ENCODE measurements around the gene PTH2. TPM values are rescaled to one million over a fixed set of nuclear protein-coding genes. Genes with fewer than 3 reads are reported as not detected.

PTH2 gene
- total and polyA plus RNA-seq, 10 of the 15 experiments (the other 5 are each of a cell fraction or from before 2014, with no cell fraction given), result not detected

DNA sequence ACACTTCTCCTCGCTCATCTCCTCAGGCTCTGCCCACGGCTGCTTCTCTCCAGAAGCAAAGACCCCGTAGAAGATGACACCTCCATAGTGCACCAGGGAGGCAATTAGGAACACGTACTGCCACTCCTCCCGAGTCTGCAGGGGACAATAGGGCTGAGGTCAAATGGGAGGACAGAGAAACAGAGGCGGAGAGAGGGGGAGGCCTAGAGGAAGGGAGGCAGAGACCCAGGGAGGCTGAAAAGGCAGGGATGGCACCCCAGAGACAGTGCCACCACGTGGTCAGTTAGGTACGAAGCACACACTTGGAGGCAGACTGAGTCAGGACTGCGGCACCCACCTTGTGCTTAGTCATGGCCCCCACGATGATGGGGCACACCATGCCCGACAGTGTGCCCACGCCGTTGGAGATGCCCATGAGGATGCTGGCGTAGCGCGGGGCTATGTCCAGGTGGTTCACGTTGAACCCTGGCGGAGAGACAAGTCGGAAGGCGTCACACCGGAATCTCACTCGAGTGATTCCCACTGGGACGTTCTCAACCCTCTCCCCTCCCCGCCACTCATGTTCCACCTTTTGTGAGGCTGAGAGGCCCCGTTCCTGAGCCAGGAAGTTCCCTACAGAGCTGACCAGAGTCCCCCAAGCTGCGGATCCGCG is 7.6 kb upstream of the PTH2 start:
- WGBS (ENCODE audit: insufficient coverage, insufficient replicate concordance, low lambda C conversion rate, missing lambda C conversion rate), result 48% methylated on average over 24 of the region's 28 CpGs
- in situ Hi-C loops (cut with MboI) (no loop called here), intact Hi-C loops (cut with micrococcal nuclease; ENCODE audit: unreplicated experiment) (loop anchor here (1.0 kb wide), 1 partner anchor 39 kb away; no protein-coding TSS in a partner anchor)
- Histone ChIP-seq H3K9ac (ENCODE audit: control insufficient read depth, insufficient read depth, low read length) (no peak overlapping the region), H3K4me2 (ENCODE audit: control insufficient read depth, insufficient read depth) (no peak overlapping the region), H3K79me2 (ENCODE audit: control insufficient read depth, insufficient read depth, low read length) (no peaks in the 10 kb centered on the region), H3K9me3 (replicated peaks; ENCODE audit: control insufficient read depth, insufficient read depth, low read length) (no peaks in the 10 kb centered on the region), H3K4me3 (no peak overlapping the region), H3K27me3 (replicated peaks in 1 of 2; ENCODE audit: control insufficient read depth in 2 of 2, insufficient read depth in 2 of 2, low read length in 1 of 2) (peaks cover 8 to 18% of the 10 kb centered on the region in 2 experiments), H4K20me1 (ENCODE audit: control insufficient read depth, insufficient read depth) (no peaks in the 10 kb centered on the region), H3K36me3 (ENCODE audit: control insufficient read depth in 2 of 2, insufficient read depth in 2 of 2, low read length in 1 of 2) (no peaks in the 10 kb centered on the region), H3K27ac (ENCODE audit: control insufficient read depth, insufficient read depth) (no peak overlapping the region), H2AFZ (ENCODE audit: control insufficient read depth, low read depth, low read length) (no peak overlapping the region), H3K4me1 (ENCODE audit: control insufficient read depth, insufficient read depth, low read length) (no peaks in the 10 kb centered on the region; the same call in 1 of the 2 replicates)
- ATAC-seq (peak; percentile 66), DNase-seq (ENCODE audit: low read depth, low spot score) (no peak), FAIRE-seq (no peak)
- RAD21 ChIA-PET (ENCODE audit: unreplicated experiment), result interaction anchor here (1.2 kb wide), 1 partner anchor 27 kb away, joined by 3 read pairs; no protein-coding TSS in a partner anchor
- no TSS peak for BruUV-seq (replicated peaks)
- POLR2A ChIA-PET, result no interaction called here
- TF ChIP-seq, protein P1, sequence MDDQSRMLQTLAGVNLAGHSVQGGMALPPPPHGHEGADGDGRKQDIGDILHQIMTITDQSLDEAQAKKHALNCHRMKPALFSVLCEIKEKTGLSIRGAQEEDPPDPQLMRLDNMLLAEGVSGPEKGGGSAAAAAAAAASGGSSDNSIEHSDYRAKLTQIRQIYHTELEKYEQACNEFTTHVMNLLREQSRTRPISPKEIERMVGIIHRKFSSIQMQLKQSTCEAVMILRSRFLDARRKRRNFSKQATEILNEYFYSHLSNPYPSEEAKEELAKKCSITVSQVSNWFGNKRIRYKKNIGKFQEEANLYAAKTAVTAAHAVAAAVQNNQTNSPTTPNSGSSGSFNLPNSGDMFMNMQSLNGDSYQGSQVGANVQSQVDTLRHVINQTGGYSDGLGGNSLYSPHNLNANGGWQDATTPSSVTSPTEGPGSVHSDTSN (IDR thresholded peaks at IDR 0.05; ENCODE audit: insufficient replicate concordance, low read depth, low read length), result no peak
- TF ChIP-seq HDGF (IDR thresholded peaks at IDR 0.05), result no peak
- TF ChIP-seq, protein P2, sequence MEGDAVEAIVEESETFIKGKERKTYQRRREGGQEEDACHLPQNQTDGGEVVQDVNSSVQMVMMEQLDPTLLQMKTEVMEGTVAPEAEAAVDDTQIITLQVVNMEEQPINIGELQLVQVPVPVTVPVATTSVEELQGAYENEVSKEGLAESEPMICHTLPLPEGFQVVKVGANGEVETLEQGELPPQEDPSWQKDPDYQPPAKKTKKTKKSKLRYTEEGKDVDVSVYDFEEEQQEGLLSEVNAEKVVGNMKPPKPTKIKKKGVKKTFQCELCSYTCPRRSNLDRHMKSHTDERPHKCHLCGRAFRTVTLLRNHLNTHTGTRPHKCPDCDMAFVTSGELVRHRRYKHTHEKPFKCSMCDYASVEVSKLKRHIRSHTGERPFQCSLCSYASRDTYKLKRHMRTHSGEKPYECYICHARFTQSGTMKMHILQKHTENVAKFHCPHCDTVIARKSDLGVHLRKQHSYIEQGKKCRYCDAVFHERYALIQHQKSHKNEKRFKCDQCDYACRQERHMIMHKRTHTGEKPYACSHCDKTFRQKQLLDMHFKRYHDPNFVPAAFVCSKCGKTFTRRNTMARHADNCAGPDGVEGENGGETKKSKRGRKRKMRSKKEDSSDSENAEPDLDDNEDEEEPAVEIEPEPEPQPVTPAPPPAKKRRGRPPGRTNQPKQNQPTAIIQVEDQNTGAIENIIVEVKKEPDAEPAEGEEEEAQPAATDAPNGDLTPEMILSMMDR (IDR thresholded peaks at IDR 0.05 in 2 of 3, conservative IDR thresholded peaks at IDR 0.05 in 1 of 3; ENCODE audit: control insufficient read depth in 2 of 3, extremely low read depth in 1 of 3, insufficient read depth in 1 of 3, low read depth in 3 of 3, low read length in 3 of 3), result peak; percentile 36 to 45 (median 39); a peak in 5 of 6 replicates
- TF ChIP-seq RAD21 (IDR thresholded peaks at IDR 0.05; ENCODE audit: insufficient read depth, low read depth, low read length), result 0 out of 2 replicates have a peak, but pooled peaks have one; percentile 22
- TF ChIP-seq, protein P3, sequence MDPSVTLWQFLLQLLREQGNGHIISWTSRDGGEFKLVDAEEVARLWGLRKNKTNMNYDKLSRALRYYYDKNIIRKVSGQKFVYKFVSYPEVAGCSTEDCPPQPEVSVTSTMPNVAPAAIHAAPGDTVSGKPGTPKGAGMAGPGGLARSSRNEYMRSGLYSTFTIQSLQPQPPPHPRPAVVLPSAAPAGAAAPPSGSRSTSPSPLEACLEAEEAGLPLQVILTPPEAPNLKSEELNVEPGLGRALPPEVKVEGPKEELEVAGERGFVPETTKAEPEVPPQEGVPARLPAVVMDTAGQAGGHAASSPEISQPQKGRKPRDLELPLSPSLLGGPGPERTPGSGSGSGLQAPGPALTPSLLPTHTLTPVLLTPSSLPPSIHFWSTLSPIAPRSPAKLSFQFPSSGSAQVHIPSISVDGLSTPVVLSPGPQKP (IDR thresholded peaks at IDR 0.05; ENCODE audit: low read depth, low read length), result no peak
- no peak for TF ChIP-seq HDAC6 (IDR thresholded peaks at IDR 0.05; ENCODE audit: unreplicated experiment)
- peak; percentile 44; the same call in 1 of the 2 replicates for TF ChIP-seq SMC3 (IDR thresholded peaks at IDR 0.05; ENCODE audit: borderline replicate concordance, low read length)
- CTCF ChIA-PET, result interaction anchor here (1.0 to 1.9 kb wide), 6 partner anchors 9 to 97 kb away, joined by 3 to 6 read pairs (median 4); no protein-coding TSS in a partner anchor
- SMC1A ChIA-PET (ENCODE audit: uncharacterized antibody, unreplicated experiment), result interaction anchor here (1.2 to 1.3 kb wide), 2 partner anchors 14 to 39 kb away, joined by 3 read pairs; no protein-coding TSS in a partner anchor

All from GM12878 (cell line).